Measurements from ENCODE around the gene TBCEL.
"Not testable (repeated sequence)": the region's sequence is repeated elsewhere in the genome, so short reads cannot be mapped to it uniquely, and the experiment has no call there.

The TBCEL gene

DNA sequence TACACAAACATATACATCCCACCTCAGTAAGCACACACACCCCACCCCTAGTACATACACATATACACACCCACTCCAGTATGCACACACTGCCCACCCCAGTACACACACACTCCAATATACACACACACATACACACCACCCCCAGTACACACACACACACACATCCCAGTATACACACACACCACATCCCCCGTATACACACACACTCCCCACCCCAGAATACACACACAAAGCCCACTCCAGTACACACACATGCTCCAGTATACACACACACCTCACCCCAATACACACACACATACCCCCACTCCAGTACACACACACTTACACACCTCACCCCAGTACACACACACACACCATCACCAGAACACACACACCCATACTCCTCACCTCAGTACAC lies 84.5 kb downstream of the TBCEL start:
- DNase-seq (ENCODE audit: low spot score), result no peak

DNA sequence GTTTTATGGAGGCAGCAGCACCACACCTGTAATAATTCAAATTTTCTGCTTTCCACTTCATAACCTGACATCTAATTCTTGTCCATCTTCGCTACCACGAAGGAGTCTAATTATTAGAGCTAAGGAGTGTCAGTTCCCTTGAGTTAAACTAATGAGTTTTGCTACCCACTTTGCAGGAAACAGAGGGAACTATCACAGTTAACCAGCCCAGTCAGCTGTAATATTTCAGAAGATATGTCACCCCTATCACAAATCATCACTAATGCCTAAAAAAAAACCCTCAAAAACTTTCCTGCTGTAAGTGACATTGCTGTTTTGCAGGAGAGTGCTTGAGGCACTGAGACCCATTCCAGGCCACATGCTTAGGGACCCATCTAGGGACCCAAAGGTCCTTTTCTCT lies 85.6 kb downstream of the TBCEL start:
- DNase-seq (ENCODE audit: low spot score), result no peak

DNA sequence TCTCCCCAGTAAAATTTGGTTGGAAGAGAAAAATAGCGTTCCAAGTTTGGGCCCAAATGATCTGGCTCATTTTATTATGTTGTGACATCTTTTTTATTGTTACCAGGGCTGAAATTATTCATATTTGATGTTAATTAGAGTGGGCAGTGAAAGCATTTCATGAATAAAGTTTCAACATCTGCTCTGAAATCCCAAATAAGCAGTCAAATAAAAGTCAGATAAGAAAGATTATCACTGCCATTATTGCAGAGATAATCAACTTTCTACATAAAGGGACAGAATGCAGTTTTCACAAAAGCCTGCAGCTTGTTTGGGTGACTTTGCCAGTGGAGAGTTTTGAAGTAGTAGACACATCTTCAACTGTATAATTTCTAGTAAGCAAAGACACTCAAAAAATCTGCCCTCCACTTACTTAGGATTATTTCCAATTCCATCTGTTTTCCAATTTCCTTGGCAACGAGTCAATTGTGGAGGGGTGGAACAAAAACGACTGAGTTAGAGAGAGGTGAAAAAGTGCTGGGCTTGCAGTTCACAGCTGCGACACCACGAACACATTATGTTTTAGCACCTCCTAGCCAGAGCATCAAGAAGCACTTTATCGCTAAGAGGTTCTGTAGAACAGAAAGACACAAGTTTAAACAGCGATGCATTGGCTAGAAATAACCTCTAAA lies 86.1 kb downstream of the TBCEL start:
- DNase-seq (ENCODE audit: low spot score), result no peak

DNA sequence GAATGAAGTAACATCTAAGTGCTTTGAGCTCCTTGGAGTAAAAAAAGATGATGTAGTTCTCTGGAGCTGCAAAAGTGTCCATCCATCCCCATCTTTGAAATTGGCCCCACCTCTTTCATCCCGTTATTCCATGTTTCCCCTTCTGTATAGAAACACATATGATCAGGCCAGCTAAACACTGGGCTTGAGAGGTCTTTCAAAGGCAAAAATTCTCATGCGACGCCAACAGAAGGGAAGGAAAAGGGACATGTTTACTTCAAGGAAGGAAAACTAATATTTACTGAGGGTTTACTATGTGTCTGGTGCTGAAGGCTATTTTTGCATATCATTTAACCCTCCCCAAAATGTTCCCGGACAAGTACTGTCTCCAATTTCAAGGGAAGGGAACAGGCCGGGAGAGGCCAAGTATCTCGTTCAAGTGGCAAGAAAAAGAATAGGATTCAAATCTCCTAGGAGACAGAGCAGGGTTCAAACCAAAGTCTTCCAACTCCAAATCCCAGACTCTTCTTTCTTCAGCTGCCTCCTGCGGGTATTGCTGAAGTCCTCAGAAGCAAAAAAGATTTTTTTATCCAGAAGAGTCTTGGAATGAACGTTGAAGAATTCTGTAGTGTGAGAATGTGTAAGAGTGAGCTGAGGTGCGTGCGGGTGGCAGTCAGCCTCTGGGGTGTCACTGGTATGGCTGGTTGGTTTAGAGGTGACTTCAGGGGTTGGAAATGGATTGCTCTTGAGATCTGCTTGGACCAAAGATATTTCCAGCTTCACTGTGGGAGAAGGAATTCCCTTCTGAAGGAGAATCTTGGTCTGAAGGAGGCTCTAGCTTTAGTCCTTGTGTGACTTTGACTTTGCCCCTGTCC lies 87.2 kb downstream of the TBCEL start:
- DNase-seq (ENCODE audit: low spot score), result no peak

DNA sequence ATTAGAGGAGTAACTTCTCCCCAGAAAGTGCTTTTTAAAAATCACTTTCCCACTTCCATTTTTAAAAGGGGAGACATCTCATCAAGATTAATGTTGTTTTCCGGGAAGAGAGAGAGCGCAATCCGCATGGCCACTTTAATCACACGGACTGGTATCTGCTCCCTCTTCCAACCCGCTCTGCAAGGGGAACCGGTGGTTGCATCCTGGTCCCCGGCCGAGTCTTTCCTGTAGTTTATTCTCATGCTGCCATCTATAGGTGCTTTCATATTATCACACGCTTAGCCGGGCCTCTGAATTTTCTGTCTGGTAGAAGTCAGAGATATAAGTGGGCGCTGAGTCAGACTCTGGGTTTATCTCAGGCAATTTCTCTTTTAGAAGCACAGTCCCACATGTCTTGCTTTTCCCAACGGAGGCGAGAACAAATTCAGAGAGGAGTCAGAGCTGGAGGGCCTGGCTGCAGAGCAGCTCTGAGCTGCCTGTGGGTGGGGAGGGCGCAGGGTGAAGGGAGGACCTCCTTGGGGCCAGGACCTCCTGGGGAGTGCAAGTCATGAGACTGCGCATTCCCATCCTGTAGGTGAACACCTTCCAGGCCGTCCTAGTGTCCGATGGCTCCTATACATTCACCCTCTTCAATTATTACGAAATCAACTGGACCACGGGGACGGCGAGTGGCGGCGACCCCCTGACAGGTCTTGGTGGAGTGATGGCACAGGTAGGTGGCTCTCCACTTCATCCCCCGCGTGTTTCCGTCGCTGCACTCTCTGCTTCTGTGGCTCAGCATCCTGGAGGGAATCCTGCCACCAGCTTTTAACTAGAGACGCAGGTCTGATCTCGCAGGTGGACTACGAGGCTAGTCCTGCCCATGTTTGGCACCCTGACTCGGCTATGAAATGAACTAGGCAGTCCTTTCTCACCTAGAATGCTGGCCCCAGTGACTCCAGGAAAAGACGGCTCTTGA lies 88.9 kb downstream of the TBCEL start:
- DNase-seq (ENCODE audit: low spot score), result peak; percentile 65

DNA sequence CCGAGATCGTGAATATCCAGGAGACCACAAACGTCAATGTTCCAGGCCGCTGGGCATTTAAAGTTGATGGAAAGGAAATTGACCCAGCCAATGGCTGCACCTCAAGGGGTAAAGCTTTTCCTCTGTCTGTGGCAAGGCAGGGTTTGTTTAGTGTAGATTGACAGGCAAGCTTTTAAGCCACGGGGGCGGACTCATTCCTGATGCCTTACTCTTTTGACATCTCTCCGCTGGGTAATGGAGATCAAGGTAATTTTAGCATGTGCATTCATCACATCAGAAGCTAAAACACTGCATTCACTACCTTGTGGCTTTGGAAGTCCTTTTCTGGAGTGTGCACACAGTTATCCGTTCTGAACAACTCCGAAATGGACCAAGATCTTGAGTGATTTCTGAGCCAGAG lies 89.7 kb downstream of the TBCEL start:
- DNase-seq (ENCODE audit: low spot score), result no peak

DNA sequence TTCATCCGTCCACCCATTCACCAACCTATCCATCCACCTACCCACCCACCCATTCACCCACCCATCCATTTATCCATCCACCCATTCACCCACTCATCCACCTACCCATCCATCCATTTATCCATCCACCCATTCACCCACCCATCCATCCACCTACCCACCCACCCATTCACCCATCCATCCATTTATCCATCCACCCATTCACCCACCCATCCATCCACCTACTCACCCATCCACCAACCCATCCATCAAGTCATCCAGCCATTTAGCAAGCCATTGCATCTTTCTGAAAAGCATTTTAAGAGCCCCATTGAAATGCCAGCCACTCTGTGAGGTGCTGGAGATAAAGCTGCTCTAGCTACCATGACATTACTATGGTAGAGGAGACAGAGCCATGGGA lies 91.1 kb downstream of the TBCEL start:
- not testable (repeated sequence) for DNase-seq (ENCODE audit: low spot score)

DNA sequence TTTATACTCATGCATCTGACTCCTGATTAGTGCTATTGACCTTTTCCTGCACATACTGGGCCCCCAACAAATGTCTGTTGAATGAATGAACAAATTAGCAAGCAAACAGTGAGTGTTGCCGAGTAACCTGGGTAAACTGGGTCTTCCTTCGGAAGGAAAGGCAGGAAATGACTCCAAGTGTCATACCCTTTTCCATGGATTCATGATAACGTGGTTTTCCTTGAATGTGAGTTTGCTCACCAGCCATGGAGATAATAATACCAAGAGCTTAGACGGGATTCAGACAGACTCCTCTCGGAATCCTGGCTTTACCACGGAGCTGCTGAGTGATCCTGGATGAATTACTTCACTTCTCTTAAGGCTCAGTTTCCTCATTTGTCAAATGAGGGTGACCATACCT lies 93.9 kb downstream of the TBCEL start:
- no peak for DNase-seq (ENCODE audit: low spot score)

DNA sequence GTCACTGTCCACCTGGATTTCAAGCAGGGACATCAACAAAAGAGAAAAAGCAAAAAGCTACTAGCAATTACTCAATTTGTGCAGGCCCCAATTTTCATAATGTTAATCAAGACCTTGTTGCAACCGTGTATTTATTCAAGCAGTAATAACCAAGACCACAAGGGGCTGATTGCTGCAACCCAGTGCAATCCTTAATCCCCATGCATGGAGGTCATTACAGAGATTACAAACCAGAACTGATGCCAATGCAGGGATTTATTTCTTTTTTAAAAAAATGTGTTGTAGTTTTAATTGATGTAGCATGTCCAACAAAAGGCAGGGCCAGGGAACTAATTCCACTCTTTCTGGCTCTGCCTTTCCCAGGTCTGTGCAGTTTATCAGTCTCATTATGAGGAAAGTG lies 95.5 kb downstream of the TBCEL start:
- peak; percentile 40 for DNase-seq (ENCODE audit: low spot score)

DNA sequence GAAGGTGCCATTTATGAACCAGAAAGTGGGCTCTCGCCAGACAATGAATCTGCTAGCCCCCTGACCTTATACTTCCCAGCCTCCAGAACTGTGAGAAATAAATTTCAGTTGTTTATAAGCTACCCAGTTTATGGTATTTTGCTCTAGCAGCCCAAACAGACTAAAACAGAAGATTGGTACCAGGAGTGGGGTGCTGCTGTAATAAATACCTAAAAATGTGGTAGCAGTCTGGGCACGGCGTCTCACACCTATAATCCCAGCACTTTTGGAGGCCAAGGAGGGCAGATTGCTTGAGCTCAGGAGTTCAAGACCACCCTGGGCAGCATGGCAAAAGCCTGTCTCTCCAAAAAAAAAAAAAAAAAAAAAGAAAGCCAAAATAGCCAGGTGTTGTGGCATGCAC lies 98.4 kb downstream of the TBCEL start:
- no peak for DNase-seq (ENCODE audit: low spot score)

DNA sequence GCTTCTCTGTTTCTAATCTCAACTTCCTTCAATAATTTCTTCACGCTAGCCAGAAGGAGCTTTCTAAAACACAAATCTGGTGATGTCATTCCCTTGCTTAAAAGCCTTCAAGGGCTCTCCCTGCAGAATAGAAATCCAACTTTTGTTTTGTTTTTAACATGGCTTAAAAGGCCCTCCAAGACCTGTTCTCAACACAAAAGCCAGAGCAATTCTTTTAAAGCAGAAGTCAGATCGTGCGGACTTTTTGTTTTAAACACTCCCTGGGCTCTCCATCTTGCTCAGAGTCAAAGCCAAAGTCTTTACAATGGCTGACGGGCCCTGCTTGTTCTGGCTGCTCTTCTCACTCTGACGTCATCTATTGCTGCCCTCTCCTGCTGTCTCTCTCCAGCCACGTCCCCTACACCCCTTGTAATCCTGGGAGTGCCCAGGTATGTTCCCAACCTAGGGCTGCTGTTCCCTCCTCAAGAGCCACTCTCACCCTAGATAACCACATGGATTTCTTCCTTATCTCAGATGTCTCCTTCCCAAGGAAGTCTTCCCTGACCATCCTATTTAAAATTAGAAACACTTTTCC lies 99.7 kb downstream of the TBCEL start:
- no peak for DNase-seq (ENCODE audit: low spot score)

DNA sequence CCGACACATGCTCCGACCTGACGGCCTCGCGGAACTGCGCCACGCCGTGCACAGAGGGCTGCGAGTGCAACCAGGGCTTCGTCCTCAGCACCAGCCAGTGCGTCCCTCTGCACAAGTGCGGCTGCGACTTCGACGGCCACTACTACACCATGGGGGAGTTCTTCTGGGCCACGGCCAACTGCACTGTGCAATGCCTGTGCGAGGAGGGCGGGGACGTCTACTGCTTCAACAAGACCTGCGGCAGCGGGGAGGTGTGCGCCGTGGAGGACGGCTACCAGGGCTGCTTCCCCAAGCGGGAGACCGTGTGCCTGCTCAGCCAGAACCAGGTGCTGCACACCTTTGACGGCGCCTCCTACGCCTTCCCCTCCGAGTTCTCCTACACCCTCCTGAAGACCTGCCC lies 103.9 kb downstream of the TBCEL start:
- no peak for DNase-seq (ENCODE audit: low spot score)

DNA sequence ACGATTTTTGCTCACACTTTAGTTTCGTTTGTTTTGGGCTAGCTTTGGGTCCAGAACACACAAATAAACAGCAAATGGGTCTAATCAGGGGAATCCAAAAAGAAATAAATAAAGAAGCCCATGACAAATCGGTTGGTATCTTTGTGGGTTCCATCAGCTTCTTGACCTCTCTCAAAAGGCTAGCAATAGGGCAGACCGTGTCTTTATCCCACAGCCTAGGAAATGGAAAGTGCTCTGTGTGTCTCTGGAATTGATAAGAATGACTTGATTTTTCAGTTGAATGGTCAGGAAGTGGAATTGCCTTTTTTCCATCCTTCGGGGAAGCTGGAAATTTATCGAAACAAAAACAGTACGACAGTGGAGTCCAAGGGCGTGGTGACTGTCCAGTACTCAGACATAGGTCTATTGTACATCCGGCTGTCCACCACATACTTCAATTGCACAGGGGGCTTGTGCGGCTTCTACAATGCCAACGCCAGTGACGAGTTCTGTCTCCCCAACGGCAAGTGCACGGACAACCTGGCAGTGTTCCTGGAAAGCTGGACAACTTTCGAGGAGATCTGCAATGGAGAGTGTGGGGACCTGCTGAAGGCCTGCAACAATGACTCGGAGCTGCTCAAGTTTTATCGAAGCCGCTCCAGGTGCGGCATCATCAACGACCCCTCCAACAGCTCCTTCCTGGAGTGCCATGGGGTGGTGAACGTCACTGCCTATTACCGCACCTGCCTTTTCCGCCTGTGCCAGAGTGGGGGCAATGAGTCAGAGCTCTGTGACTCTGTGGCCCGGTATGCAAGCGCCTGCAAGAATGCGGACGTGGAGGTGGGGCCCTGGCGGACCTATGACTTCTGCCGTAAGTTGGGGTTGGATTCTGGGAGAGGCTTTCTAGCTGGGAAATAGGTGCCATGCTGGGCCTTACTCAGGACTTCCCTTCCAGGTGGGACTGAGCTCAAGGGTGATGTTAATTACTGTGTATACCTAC lies 105.7 kb downstream of the TBCEL start:
- DNase-seq (ENCODE audit: low spot score), result no peak

DNA sequence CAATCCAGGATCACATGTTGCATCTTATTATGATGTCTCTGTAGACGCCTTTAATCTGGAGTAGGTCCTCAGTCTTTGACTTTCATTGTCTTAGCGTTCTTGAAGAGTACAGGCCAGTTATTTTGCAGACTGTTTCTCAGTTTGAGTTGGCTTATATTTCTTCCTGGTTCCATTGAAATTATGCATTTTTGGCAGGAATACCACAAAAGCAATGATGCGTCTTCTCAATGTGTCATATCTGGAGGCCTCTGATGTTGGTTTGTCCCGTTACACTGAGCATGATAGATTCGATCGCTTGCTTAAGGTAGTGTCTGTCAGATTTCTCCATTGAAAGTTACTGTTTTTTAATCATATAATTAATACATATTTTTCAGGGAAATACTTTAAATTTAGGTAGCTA lies 107.8 kb downstream of the TBCEL start:
- no peak for DNase-seq (ENCODE audit: low spot score)

DNA sequence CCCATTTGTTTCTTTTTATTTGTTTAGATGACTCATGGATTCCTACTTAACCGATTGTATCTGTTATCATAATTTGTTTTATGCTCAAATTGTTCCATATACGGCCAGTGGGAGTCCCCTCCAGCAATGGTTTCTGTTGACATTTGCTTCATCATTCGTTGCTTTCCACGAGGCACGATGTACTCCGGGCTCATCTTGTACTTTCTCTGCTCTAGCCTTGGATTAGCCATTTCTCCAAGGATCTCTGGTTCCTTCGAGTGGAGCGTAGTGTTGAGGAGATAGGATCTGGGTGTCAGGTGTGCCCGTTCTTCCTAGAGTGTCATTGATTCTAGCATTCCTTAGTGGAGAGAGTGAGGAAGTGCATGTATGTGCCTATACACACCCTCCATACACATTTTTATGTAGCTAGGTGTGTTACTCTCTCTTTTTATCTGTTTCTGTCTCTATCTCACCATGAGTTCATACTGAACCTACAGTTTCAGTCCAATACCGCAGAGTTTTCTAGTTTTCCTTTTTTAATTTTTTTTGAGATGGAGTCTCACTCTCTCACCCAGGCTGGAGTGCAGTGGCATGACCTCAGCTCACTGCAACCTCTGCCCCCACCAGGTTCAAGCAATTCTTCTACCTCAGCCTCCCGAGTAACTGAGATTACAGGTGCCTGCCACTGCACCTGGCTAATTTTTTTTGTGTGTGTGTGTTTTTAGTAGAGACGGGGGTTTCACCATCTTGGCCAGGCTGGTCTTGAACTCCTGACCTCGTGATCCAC lies 108.5 kb downstream of the TBCEL start:
- no peak for DNase-seq (ENCODE audit: low spot score)

DNA sequence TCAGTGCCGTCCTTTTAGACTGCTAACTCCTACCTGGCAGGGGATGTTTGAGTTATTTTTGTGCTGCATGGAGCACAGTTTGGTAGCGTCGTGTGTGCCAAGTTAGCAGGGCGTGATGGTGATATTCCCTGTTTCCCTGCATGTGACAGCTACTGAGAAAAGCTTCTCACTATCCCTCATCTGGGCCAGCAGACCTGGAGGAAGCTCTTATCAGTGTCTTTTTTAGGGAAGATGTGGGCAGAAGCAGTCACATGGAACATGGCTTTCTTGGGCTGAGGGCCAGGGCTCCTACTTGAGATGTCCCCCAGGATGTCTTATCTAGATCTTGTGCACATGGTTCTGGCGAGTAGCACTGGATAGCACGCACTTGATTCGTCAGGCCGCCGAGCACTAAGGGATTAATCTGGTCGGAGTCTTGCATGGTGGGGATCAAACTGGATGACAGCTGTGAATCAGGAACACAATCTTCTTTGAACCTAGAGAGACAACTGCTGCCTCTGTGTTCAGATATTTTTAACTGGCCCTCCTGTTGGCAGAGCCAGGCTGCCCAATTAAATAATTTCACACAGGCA lies 110.9 kb downstream of the TBCEL start:
- DNase-seq (ENCODE audit: low spot score), result no peak

DNA sequence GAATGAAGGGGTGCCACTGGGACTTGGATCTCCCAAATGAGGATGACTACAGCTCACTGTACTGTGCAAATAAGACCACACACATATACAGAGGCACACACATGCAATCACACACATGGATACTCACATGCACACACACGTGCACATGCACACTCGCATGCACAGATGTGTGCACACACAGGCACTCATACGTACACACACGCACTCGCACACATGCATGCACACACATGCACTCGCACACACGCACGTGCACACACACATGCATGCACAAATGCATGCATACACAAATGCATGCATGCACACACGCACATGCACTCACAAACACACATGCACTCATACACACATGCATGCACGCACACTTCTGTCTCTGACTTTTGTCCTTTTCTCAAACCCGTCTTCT lies 113.1 kb downstream of the TBCEL start:
- DNase-seq (ENCODE audit: low spot score), result no peak

DNA sequence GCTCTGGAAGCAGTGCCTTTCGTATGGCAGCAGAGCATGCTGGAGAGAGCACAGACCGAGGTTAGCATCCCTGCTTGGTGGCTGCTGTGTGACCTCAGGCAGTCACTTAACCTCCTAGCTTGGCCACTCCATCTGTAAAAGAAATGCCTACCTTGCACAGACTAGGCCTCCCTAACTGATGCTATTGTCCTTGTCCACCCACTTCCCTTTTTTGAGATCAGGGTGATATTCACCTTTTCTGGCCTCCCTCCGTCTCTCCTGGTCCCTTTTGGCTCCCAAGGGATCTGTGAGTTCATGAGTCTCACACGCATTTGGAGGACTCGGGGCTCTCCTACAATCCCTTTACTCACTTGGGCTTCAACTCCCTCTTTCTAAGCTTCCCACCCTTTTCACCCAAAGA lies 114.4 kb downstream of the TBCEL start:
- DNase-seq (ENCODE audit: low spot score), result no peak

DNA sequence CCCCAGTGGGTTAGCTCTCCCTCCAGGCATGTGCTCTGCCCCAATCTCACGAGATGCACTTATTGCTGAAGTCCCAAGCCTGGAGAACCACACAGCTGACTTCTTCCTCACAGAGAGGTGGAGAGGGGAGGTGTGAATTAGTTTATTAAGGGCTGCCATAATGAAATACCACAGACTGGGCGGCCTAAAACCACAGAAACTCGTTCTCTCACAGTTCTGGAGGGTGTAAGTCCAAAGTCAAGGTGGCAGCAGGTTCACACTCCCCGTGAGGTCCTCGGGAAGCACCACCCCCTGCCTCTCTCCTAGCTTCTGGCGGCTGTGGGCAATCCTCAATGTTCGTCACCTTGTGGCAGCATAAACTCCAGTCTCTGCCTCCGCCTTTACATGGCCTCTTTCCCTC lies 116.5 kb downstream of the TBCEL start:
- DNase-seq (ENCODE audit: low spot score), result no peak
